ENCODE data around the gene ITGAE. TPM values are rescaled to one million over a fixed set of nuclear protein-coding genes. Genes with fewer than 3 reads are reported as not detected.

Gene ITGAE
- total and polyA plus RNA-seq, 10 of the 15 experiments (the other 5 are each of a cell fraction or from before 2014, with no cell fraction given) = 13.1 to 161 (median 34.8) TPM

DNA sequence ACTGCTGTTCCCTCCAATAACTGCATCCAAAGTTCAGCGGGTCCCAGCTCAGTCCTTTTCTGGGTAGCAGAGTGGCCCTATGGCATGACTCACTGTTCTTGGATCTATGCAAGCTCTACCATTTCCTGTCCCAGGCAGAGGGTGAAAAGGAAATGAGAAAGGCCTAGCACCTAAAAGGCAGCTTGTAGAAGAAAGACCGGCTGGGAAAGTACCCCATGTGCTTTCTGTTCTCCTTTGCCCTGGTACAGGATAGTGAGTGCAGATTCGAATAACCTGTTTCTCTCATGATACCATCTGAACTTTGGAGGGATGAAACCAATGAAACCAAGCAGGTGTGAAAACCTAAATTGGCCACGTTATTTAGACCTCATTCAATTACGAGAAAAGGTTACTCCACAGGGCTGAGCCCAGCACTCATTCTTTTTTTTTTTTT is 90.0 kb downstream of the ITGAE start (continued):
- peak in 1 of 2 experiments; percentile 95; a peak in 2 of 4 replicates for TF ChIP-seq ETV6 (conservative IDR thresholded peaks at IDR 0.05 in 1 of 2, IDR thresholded peaks at IDR 0.05 in 1 of 2; ENCODE audit: borderline replicate concordance in 1 of 2, low read depth in 1 of 2)
- TF ChIP-seq IRF4 (IDR thresholded peaks at IDR 0.05; ENCODE audit: low read depth, low read length) = peak; percentile 87
- TF ChIP-seq RUNX3 (IDR thresholded peaks at IDR 0.05; ENCODE audit: low read length) = peak; percentile 86
- TF ChIP-seq, protein P1, sequence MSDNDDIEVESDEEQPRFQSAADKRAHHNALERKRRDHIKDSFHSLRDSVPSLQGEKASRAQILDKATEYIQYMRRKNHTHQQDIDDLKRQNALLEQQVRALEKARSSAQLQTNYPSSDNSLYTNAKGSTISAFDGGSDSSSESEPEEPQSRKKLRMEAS (IDR thresholded peaks at IDR 0.05; ENCODE audit: low read depth, low read length) = 0 out of 2 replicates have a peak, but pooled peaks have one; percentile 30
- peak; percentile 61 for TF ChIP-seq YY1 (IDR thresholded peaks at IDR 0.05; ENCODE audit: low read depth, low read length)
- TF ChIP-seq SP1 (IDR thresholded peaks at IDR 0.05; ENCODE audit: low read depth, low read length) = peak; percentile 47

- intact Hi-C loops (cut with micrococcal nuclease; ENCODE audit: unreplicated experiment) = no loop called here
- CTCF ChIA-PET = interaction anchor here (0.5 to 2.0 kb wide), 3 partner anchors 13 to 366 kb away, joined by 3 to 4 read pairs (median 3); partner anchors contain the start of gene NCBP3
- in situ Hi-C loops (cut with MboI) = loop anchor here (25.0 kb wide), 1 partner anchor 1504 kb away; no protein-coding TSS in a partner anchor
- TF ChIP-seq, protein P2, sequence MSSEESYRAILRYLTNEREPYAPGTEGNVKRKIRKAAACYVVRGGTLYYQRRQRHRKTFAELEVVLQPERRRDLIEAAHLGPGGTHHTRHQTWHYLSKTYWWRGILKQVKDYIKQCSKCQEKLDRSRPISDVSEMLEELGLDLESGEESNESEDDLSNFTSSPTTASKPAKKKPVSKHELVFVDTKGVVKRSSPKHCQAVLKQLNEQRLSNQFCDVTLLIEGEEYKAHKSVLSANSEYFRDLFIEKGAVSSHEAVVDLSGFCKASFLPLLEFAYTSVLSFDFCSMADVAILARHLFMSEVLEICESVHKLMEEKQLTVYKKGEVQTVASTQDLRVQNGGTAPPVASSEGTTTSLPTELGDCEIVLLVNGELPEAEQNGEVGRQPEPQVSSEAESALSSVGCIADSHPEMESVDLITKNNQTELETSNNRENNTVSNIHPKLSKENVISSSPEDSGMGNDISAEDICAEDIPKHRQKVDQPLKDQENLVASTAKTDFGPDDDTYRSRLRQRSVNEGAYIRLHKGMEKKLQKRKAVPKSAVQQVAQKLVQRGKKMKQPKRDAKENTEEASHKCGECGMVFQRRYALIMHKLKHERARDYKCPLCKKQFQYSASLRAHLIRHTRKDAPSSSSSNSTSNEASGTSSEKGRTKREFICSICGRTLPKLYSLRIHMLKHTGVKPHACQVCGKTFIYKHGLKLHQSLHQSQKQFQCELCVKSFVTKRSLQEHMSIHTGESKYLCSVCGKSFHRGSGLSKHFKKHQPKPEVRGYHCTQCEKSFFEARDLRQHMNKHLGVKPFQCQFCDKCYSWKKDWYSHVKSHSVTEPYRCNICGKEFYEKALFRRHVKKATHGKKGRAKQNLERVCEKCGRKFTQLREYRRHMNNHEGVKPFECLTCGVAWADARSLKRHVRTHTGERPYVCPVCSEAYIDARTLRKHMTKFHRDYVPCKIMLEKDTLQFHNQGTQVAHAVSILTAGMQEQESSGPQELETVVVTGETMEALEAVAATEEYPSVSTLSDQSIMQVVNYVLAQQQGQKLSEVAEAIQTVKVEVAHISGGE (CRISPR knock-in tag; IDR thresholded peaks at IDR 0.05) = no peak
- TF ChIP-seq, protein P3, sequence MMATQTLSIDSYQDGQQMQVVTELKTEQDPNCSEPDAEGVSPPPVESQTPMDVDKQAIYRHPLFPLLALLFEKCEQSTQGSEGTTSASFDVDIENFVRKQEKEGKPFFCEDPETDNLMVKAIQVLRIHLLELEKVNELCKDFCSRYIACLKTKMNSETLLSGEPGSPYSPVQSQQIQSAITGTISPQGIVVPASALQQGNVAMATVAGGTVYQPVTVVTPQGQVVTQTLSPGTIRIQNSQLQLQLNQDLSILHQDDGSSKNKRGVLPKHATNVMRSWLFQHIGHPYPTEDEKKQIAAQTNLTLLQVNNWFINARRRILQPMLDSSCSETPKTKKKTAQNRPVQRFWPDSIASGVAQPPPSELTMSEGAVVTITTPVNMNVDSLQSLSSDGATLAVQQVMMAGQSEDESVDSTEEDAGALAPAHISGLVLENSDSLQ (IDR thresholded peaks at IDR 0.05) = no peak
- TF ChIP-seq CBX5 (IDR thresholded peaks at IDR 0.05; ENCODE audit: low read depth) (no peak), SMARCA5 (IDR thresholded peaks at IDR 0.05) (no peak), RBBP5 (conservative IDR thresholded peaks at IDR 0.05) (no peak), NR2C1 (IDR thresholded peaks at IDR 0.05) (no peak), ATF2 (IDR thresholded peaks at IDR 0.05; ENCODE audit: low read length) (no peak), IRF5 (IDR thresholded peaks at IDR 0.05; ENCODE audit: borderline replicate concordance) (no peak), CBX3 (IDR thresholded peaks at IDR 0.05; ENCODE audit: borderline replicate concordance, low read depth) (no peak)
These were observed 92.6 kb downstream of the ITGAE start for GRCh38 chr17:3708366-3708765.

More at GRCh38 chr17:3708366-3708765, 92.6 kb downstream of the ITGAE start:
- H3K27ac ChIP-seq (ENCODE audit: control insufficient read depth, insufficient read depth) = no peak overlapping the region
- FAIRE-seq (no peak), DNase-seq (ENCODE audit: low read depth, low spot score) (no peak), ATAC-seq (no peak)
- H3K36me3 ChIP-seq (ENCODE audit: control insufficient read depth in 2 of 2, insufficient read depth in 2 of 2, low read length in 1 of 2) = no peaks in the 10 kb centered on the region
- no peak overlapping the region for H3K4me2 ChIP-seq (ENCODE audit: control insufficient read depth, insufficient read depth)
- H4K20me1 ChIP-seq (ENCODE audit: control insufficient read depth, insufficient read depth) = no peaks in the 10 kb centered on the region
- no peaks in the 10 kb centered on the region; the same call in 2 of the 3 replicates for H3K9me3 ChIP-seq (replicated peaks; ENCODE audit: control insufficient read depth, insufficient read depth, low read length)
- H3K9ac ChIP-seq (ENCODE audit: control insufficient read depth, insufficient read depth, low read length) = no peak overlapping the region
- no peak overlapping the region for H2AFZ ChIP-seq (ENCODE audit: control insufficient read depth, low read depth, low read length)
- no peaks in the 10 kb centered on the region for H3K79me2 ChIP-seq (ENCODE audit: control insufficient read depth, insufficient read depth, low read length)
- H3K4me1 ChIP-seq (ENCODE audit: control insufficient read depth, insufficient read depth, low read length) = peaks cover 27% of the 10 kb centered on the region
- POLR2A ChIA-PET = interaction anchor here (0.5 kb wide), 1 partner anchor 89 kb away, joined by 3 read pairs; no protein-coding TSS in a partner anchor
- BruUV-seq (replicated peaks) = no TSS peak
- RAD21 ChIA-PET (ENCODE audit: unreplicated experiment) = no interaction called here
- WGBS (ENCODE audit: insufficient coverage, insufficient replicate concordance, low lambda C conversion rate, missing lambda C conversion rate) = 75% methylated on average over 3 of the region's 3 CpGs
- no peak overlapping the region for H3K4me3 ChIP-seq
- SMC1A ChIA-PET (ENCODE audit: uncharacterized antibody, unreplicated experiment) = no interaction called here
- H3K27me3 ChIP-seq (replicated peaks in 1 of 2; ENCODE audit: control insufficient read depth in 2 of 2, insufficient read depth in 2 of 2, low read length in 1 of 2) = no peaks in the 10 kb centered on the region

Measured in GM12878 (cell line).